Small intestine (tissue), 7 donors: Measurements from ENCODE around the gene ASB11. TPM values are rescaled to one million over a fixed set of nuclear protein-coding genes. Genes with fewer than 3 reads are reported as not detected.

Source experiments
- DNase-seq, 2 donors: peaks; one replicate each; pipeline versions ENCODE4 v3.0.0 to v3.0.0-alpha.2; 2013
- FAIRE-seq: peaks from 2 replicates; lab custom pipeline; 2012; peaks lifted over from hg19 to GRCh38; lab: Jason Lieb, UNC
- H3K27ac ChIP-seq, 3 donors: one replicate each; pipeline ENCODE4 v1.5.1; 2013; ENCODE audit warnings: low read length in 2 of 3, mild to moderate bottlenecking in 2 of 3, control low read depth in 1 of 3, inconsistent platforms in 1 of 3, low read depth in 1 of 3, moderate library complexity in 1 of 3
- H3K27me3 ChIP-seq, 3 donors: one replicate each; pipeline ENCODE4 v1.6.1; 2013; ENCODE audit warnings: low read length in 3 of 3, inconsistent platforms in 1 of 3; ENCODE audit not compliant: control insufficient read depth in 3 of 3, insufficient read depth in 3 of 3
- H3K36me3 ChIP-seq, 3 donors: one replicate each; pipeline ENCODE4 v1.6.1; 2013; ENCODE audit warnings: low read length in 3 of 3, inconsistent platforms in 1 of 3, low read depth in 1 of 3, mild to moderate bottlenecking in 1 of 3, moderate library complexity in 1 of 3; ENCODE audit not compliant: control insufficient read depth in 3 of 3, insufficient read depth in 2 of 3
- H3K4me1 ChIP-seq, 3 donors: one replicate each; pipeline ENCODE4 v1.6.1; 2013; ENCODE audit warnings: low read length in 2 of 3, inconsistent platforms in 1 of 3, low read depth in 1 of 3, mild to moderate bottlenecking in 1 of 3, moderate library complexity in 1 of 3; ENCODE audit not compliant: control insufficient read depth in 3 of 3, insufficient read depth in 2 of 3
- H3K4me3 ChIP-seq, 3 donors: one replicate each; pipeline ENCODE4 v1.5.1; 2013; ENCODE audit warnings: low read length in 3 of 3, control low read depth in 1 of 3, inconsistent platforms in 1 of 3, low read depth in 1 of 3, mild to moderate bottlenecking in 1 of 3, moderate library complexity in 1 of 3
- H3K9me3 ChIP-seq, 2 donors: one replicate each; pipeline ENCODE4 v1.6.1; 2013; ENCODE audit warnings: low read depth in 1 of 2, low read length in 1 of 2; ENCODE audit not compliant: control insufficient read depth in 2 of 2, insufficient read depth in 1 of 2
- WGBS, 3 donors: extraction: QIAGEN DNeasy Blood & Tissue Kit; methylation state at CpG; one replicate each; pipeline ENCODE4 v1.1.7; 2013; 5-methylcytosine and 5-hydroxymethylcytosine counted together
- polyA plus RNA-seq, 4 donors: library from polyadenylated mRNA; stranded (reverse) in 3 of 4; unstranded in 1 of 4; fragments of 200-250 nt in 3 of 4; fragments of 120-200 nt in 1 of 4; gene quantifications; one replicate each; pipeline versions ENCODE4 v1.2.1 to v1.2.3, GENCODE V29; 2013
- donor health status: healthy with polysubstance abuse.
- donor health status: control.
- donor health status: control.
- donor health status: Bipolar disorder and iron deficiency.
- donor health status: healthy.

ASB11 gene
- polyA plus RNA-seq, 4 donors, result 0.01 to 0.27 (median 0.04) TPM; not detected in 1

GRCh38 chrX:15240414-15240813, 75.0 kb downstream of the ASB11 start:
- no peak for DNase-seq
- no peaks in the 10 kb centered on the region for H3K9me3 ChIP-seq
- H3K36me3 ChIP-seq, result no peaks in the 10 kb centered on the region
- no peaks in the 10 kb centered on the region for H3K4me1 ChIP-seq
- no peaks in the 10 kb centered on the region for H3K27me3 ChIP-seq
- FAIRE-seq, result no peak
- no peak overlapping the region for H3K4me3 ChIP-seq
- no peak overlapping the region for H3K27ac ChIP-seq
- WGBS, 3 donors, result 89 to 93% (median 91%) methylated on average over 5 of the region's 5 CpGs

GRCh38 chrX:15236146-15236545, 79.3 kb downstream of the ASB11 start:
- no peaks in the 10 kb centered on the region for H3K9me3 ChIP-seq
- no peak overlapping the region for H3K27ac ChIP-seq
- WGBS, 3 donors, result 81 to 94% (median 88%) methylated on average over 3 of the region's 3 CpGs
- no peak overlapping the region for H3K4me3 ChIP-seq
- DNase-seq (no peak), FAIRE-seq (no peak)
- H3K27me3 ChIP-seq, result no peaks in the 10 kb centered on the region
- H3K36me3 ChIP-seq, result no peaks in the 10 kb centered on the region
- no peaks in the 10 kb centered on the region for H3K4me1 ChIP-seq

GRCh38 chrX:15235001-15235400, 80.4 kb downstream of the ASB11 start:
- H3K36me3 ChIP-seq, result no peaks in the 10 kb centered on the region

GRCh38 chrX:15233416-15234015, 81.9 kb downstream of the ASB11 start:
- H3K27ac ChIP-seq, result peak overlapping the region in 1 of 3 donors; percentile 13
- DNase-seq (peak; percentile 0 to 41), FAIRE-seq (no peak)
- H3K36me3 ChIP-seq, result no peaks in the 10 kb centered on the region
- no peak overlapping the region for H3K4me3 ChIP-seq
- no peaks in the 10 kb centered on the region for H3K9me3 ChIP-seq
- no peaks in the 10 kb centered on the region for H3K4me1 ChIP-seq
- WGBS, 3 donors, result 17 to 43% (median 29%) methylated on average over 3 of the region's 3 CpGs
- H3K27me3 ChIP-seq, result no peaks in the 10 kb centered on the region

More at GRCh38 chrX:15235001-15235400, 80.4 kb downstream of the ASB11 start:
- Histone ChIP-seq H3K4me1 (no peaks in the 10 kb centered on the region), H3K27me3 (no peaks in the 10 kb centered on the region), H3K9me3 (no peaks in the 10 kb centered on the region), H3K27ac (no peak overlapping the region), H3K4me3 (no peak overlapping the region)
- 32 to 74% (median 53%) methylated on average over 1 of the region's 1 CpG for WGBS, 3 donors
- FAIRE-seq (no peak), DNase-seq (no peak)

Other genes with a start within 250 kb of the ASB11 start
- 1 to 10 TPM in 2 of 4 donors, under 1 TPM in 2; 0.54 to 3.4 (median 1.7) TPM for gene ASB9, start 45.6 kb downstream of the ASB11 start, polyA plus RNA-seq
- 10 to 100 TPM in 1 of 4 donors, 1 to 10 TPM in 3; 4.3 to 11.1 (median 5.4) TPM for gene PIGA, start 19.9 kb upstream of the ASB11 start, polyA plus RNA-seq
- 1 to 10 TPM in 3 of 4 donors, under 1 TPM in 1; 0.13 to 1.6 (median 1.1) TPM for gene VEGFD, start 68.8 kb upstream of the ASB11 start, polyA plus RNA-seq
- gene PIR, start 177.7 kb upstream of the ASB11 start, polyA plus RNA-seq, result 10 to 100 TPM in 2 of 4 donors, 1 to 10 TPM in 2; 3.9 to 13.4 (median 11.3) TPM
- gene BMX, start 185.2 kb upstream of the ASB11 start, polyA plus RNA-seq, result 1 to 10 TPM; 1.4 to 8.6 (median 5.5) TPM